GM19467 (cell line): ENCODE data around the gene CCDC51.

Experiments used
- ATAC-seq: cut with Tn5 transposase; IDR thresholded peaks from one replicate; pipeline ENCODE4 v1.9.1; 2021; ENCODE audit warnings: mild to moderate bottlenecking, moderate library complexity; ENCODE audit not compliant: unreplicated experiment

CCDC51 gene

GRCh38 chr3:48422681-48423080, 17.2 kb downstream of the CCDC51 start:
- ATAC-seq, result no peak

GRCh38 chr3:48422272-48422671, 17.6 kb downstream of the CCDC51 start:
- no peak for ATAC-seq

- ATAC-seq, result no peak
Observed at GRCh38 chr3:48420561-48420960, 19.4 kb downstream of the CCDC51 start.

- no peak for ATAC-seq
Observed at GRCh38 chr3:48419597-48419996, 20.3 kb downstream of the CCDC51 start.

- no peak for ATAC-seq
Observed at GRCh38 chr3:48419149-48419548, 20.8 kb downstream of the CCDC51 start.

- no peak for ATAC-seq
Observed at GRCh38 chr3:48418651-48419050, 21.3 kb downstream of the CCDC51 start.

- no peak for ATAC-seq
Observed at GRCh38 chr3:48418140-48418539, 21.8 kb downstream of the CCDC51 start.

- ATAC-seq, result no peak
Observed at GRCh38 chr3:48417529-48418108, 22.3 kb downstream of the CCDC51 start.

GRCh38 chr3:48416546-48416945, 23.4 kb downstream of the CCDC51 start:
- ATAC-seq, result no peak

- no peak for ATAC-seq
Observed at GRCh38 chr3:48416091-48416505, 23.8 kb downstream of the CCDC51 start.

GRCh38 chr3:48415251-48415953, 24.5 kb downstream of the CCDC51 start:
- no peak for ATAC-seq

- no peak for ATAC-seq
Observed at GRCh38 chr3:48414376-48415250, 25.3 kb downstream of the CCDC51 start.

GRCh38 chr3:48413611-48414010, 26.3 kb downstream of the CCDC51 start:
- no peak for ATAC-seq

GRCh38 chr3:48413086-48413485, 26.8 kb downstream of the CCDC51 start:
- ATAC-seq, result no peak

GRCh38 chr3:48412375-48413001, 27.4 kb downstream of the CCDC51 start:
- ATAC-seq, result no peak

GRCh38 chr3:48411606-48412374, 28.1 kb downstream of the CCDC51 start:
- ATAC-seq, result no peak

- no peak for ATAC-seq
Observed at GRCh38 chr3:48411041-48411588, 28.8 kb downstream of the CCDC51 start.

- ATAC-seq, result no peak
Observed at GRCh38 chr3:48410205-48411040, 29.5 kb downstream of the CCDC51 start.
